Fibroblast of lung (primary cell): ENCODE measurements around the gene PCSK5.

Experiments used
- EZH2 ChIP-seq: IDR thresholded peaks from 2 replicates; pipeline ENCODE4 v1.5.1; 2012; ENCODE audit warnings: low read length, control low read depth, mild to moderate bottlenecking; ENCODE audit errors: missing control alignments
- TF ChIP-seq, protein P1 (sequence below), 2 donors: IDR thresholded peaks in 1 of 2; conservative IDR thresholded peaks in 1 of 2; 1 replicate in 1 of 2; 2 replicates in 1 of 2; pipeline ENCODE4 v1.5.1; 2011 to 2012; ENCODE audit warnings: low read length in 2 of 2, control low read depth in 1 of 2, inconsistent platforms in 1 of 2, low read depth in 1 of 2, mild to moderate bottlenecking in 1 of 2

DNA sequence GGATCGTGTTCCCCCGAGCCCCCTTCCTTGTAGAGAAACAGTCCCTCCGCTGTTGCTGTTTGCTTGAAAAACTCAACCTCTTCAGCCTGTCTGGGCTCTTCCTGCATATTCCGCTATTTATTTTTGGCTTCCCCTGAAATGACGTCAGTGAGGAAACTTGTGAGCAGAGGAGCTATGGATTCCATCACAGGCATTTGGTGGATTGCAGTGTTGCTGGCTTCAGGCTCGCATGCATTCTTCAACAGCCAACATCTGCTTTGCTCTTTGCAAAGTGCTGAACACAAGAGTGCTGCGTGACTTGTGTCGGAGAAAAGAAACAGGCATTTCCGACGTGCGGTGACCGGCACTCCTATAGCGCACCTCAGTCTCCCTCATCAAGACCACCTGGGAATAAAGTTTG lies 271.1 kb downstream of the PCSK5 start:
- TF ChIP-seq, protein P1, sequence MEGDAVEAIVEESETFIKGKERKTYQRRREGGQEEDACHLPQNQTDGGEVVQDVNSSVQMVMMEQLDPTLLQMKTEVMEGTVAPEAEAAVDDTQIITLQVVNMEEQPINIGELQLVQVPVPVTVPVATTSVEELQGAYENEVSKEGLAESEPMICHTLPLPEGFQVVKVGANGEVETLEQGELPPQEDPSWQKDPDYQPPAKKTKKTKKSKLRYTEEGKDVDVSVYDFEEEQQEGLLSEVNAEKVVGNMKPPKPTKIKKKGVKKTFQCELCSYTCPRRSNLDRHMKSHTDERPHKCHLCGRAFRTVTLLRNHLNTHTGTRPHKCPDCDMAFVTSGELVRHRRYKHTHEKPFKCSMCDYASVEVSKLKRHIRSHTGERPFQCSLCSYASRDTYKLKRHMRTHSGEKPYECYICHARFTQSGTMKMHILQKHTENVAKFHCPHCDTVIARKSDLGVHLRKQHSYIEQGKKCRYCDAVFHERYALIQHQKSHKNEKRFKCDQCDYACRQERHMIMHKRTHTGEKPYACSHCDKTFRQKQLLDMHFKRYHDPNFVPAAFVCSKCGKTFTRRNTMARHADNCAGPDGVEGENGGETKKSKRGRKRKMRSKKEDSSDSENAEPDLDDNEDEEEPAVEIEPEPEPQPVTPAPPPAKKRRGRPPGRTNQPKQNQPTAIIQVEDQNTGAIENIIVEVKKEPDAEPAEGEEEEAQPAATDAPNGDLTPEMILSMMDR (conservative IDR thresholded peaks at IDR 0.05 in 1 of 2, IDR thresholded peaks at IDR 0.05 in 1 of 2; ENCODE audit: low read depth in 1 of 2, low read length in 2 of 2): no peak
- no peak for TF ChIP-seq EZH2
